Measurements from ENCODE around the gene FAM81A.
A peak's percentile ranks its signal among the peaks of the same experiment; 100 is the strongest.
"Not testable (repeated sequence)": the region's sequence is repeated elsewhere in the genome, so short reads cannot be mapped to it uniquely, and the experiment has no call there.

The FAM81A gene

GRCh38 chr15:59428898-59429297 lies 9.1 kb upstream of the FAM81A start:
- H3K9ac ChIP-seq (ENCODE audit: low read depth, low read length); H3K4me1 ChIP-seq (ENCODE audit: control insufficient read depth, insufficient read depth, low read length); H3K27me3 ChIP-seq (ENCODE audit: control insufficient read depth, insufficient read depth, low read length); H3K36me3 ChIP-seq (ENCODE audit: control insufficient read depth, insufficient read depth, low read length); H3K4me3 ChIP-seq (ENCODE audit: low read depth, low read length); H3K27ac ChIP-seq (ENCODE audit: low read depth, low read length); H3K9me3 ChIP-seq (ENCODE audit: control insufficient read depth, insufficient read depth, low read length): not testable (repeated sequence)

DNA sequence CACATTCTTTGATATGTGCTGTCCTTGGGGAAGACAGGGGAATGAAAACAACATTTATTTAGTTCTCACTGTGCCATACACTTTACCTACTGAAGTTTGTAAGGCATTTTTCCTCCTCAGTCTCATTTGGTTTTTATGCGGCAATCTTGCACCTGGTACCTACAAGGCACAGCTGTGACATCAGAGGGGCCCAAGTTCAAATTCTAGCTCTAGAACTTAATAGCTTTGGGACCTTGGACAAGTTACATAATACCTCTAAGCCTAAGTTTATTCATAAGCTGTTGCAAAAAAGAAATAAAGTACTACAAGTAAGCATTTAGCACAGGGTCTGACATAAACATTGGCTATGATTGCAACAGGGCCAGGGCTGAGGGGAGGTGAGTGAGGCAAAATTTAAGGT lies 5.6 kb upstream of the FAM81A start:
- Histone ChIP-seq H3K27ac (ENCODE audit: low read depth, low read length) (no peak overlapping the region), H3K27me3 (ENCODE audit: control insufficient read depth, insufficient read depth, low read length) (peaks cover 35% of the 10 kb centered on the region), H3K36me3 (ENCODE audit: control insufficient read depth, insufficient read depth, low read length) (no peaks in the 10 kb centered on the region), H3K9me3 (ENCODE audit: control insufficient read depth, insufficient read depth, low read length) (no peaks in the 10 kb centered on the region), H3K4me3 (ENCODE audit: low read depth, low read length) (no peak overlapping the region), H3K4me1 (ENCODE audit: control insufficient read depth, insufficient read depth, low read length) (no peaks in the 10 kb centered on the region), H3K9ac (ENCODE audit: low read depth, low read length) (no peak overlapping the region)

- Histone ChIP-seq H3K4me3 (ENCODE audit: low read depth, low read length) (no peak overlapping the region), H3K27me3 (ENCODE audit: control insufficient read depth, insufficient read depth, low read length) (peaks cover 54% of the 10 kb centered on the region), H3K9me3 (ENCODE audit: control insufficient read depth, insufficient read depth, low read length) (no peaks in the 10 kb centered on the region), H3K4me1 (ENCODE audit: control insufficient read depth, insufficient read depth, low read length) (no peaks in the 10 kb centered on the region), H3K9ac (ENCODE audit: low read depth, low read length) (no peak overlapping the region), H3K27ac (ENCODE audit: low read depth, low read length) (no peak overlapping the region), H3K36me3 (ENCODE audit: control insufficient read depth, insufficient read depth, low read length) (no peaks in the 10 kb centered on the region)
Measured at GRCh38 chr15:59434481-59434880, 3.5 kb upstream of the FAM81A start.

GRCh38 chr15:59436774-59437141 lies 1.2 kb upstream of the FAM81A start:
- Histone ChIP-seq H3K27ac (ENCODE audit: low read depth, low read length) (no peak overlapping the region), H3K4me1 (ENCODE audit: control insufficient read depth, insufficient read depth, low read length) (no peaks in the 10 kb centered on the region), H3K36me3 (ENCODE audit: control insufficient read depth, insufficient read depth, low read length) (no peaks in the 10 kb centered on the region), H3K4me3 (ENCODE audit: low read depth, low read length) (peak overlapping the region; percentile 67; the same call in 1 of the 2 replicates), H3K9me3 (ENCODE audit: control insufficient read depth, insufficient read depth, low read length) (no peaks in the 10 kb centered on the region), H3K9ac (ENCODE audit: low read depth, low read length) (no peak overlapping the region), H3K27me3 (ENCODE audit: control insufficient read depth, insufficient read depth, low read length) (peaks cover 66% of the 10 kb centered on the region)

DNA sequence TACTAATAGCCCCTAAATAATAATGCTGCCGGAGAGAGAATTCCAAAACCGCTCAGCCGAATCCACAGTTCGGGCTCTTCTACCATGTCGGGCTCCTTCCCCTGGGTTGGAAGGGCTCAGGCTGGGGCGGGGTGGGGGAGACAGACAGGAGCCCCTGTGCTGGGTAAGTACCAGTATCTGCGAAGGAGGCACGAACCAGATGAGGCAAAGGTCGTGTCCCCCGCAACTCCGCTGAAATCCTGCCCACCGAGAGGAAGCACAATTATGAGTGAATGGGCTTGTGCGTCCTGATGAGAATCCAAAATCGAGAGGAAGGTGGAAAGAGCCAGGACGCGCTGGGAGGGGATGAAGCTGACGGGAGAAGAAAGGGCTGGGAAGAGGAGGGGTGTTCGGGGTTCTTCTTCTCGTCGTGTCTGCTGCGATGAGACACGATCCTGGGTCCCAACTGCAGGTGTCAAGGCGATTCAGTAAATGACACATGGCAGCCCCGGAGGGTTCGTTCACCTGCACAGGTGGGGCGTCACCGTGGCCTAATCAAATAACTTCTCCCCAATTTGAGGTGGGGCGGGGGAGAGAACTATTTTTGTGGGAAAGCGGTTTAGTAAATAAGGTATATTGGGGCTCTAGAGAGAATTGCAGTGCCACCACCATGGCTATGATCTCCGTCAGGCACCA lies 707 bp upstream of the FAM81A start:
- Histone ChIP-seq H3K4me3 (ENCODE audit: low read depth, low read length) (peak overlapping the region; percentile 67), H3K36me3 (ENCODE audit: control insufficient read depth, insufficient read depth, low read length) (no peaks in the 10 kb centered on the region), H3K4me1 (ENCODE audit: control insufficient read depth, insufficient read depth, low read length) (no peaks in the 10 kb centered on the region), H3K9ac (ENCODE audit: low read depth, low read length) (no peak overlapping the region), H3K9me3 (ENCODE audit: control insufficient read depth, insufficient read depth, low read length) (no peaks in the 10 kb centered on the region), H3K27me3 (ENCODE audit: control insufficient read depth, insufficient read depth, low read length) (peaks cover 66% of the 10 kb centered on the region), H3K27ac (ENCODE audit: low read depth, low read length) (no peak overlapping the region)

DNA sequence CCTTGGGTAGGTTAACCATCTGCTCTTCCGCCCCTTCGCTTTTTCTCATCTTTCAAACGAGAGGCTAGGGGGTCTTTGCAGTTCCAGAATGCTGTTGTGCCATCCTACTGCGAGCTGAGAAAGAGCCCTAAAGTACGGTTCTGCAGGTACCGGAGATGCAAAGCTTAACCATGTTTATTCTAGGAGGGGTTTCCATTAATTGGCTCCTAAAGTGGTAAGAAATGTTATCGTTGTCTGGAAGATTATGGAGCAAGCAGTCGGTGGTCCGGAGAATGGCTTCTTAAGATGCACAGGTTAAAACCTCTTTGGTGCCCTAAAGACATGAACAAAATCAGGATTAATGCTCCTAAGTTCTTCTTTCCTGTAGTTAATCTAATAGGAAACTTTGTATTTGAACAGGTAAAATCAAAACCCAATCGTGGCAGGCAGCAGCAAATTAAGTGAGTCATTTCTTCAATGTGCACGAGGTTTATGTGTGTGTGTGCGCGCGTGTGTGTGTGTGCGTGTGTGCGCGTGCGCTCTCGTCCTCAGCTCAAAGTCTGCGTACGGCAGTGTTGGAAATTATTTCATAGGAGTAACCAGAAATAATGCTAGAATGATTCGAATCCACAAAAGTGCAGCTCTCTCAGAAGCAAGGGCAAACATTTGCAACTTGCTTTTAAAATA lies 772 bp downstream of the FAM81A start:
- no peak overlapping the region for H3K9ac ChIP-seq (ENCODE audit: low read depth, low read length)
- no peak overlapping the region for H3K27ac ChIP-seq (ENCODE audit: low read depth, low read length)
- no peaks in the 10 kb centered on the region for H3K4me1 ChIP-seq (ENCODE audit: control insufficient read depth, insufficient read depth, low read length)

GRCh38 chr15:59439576-59439975 lies 1.6 kb downstream of the FAM81A start:
- Histone ChIP-seq H3K27ac (ENCODE audit: low read depth, low read length) (no peak overlapping the region), H3K9ac (ENCODE audit: low read depth, low read length) (no peak overlapping the region), H3K36me3 (ENCODE audit: control insufficient read depth, insufficient read depth, low read length) (no peaks in the 10 kb centered on the region), H3K27me3 (ENCODE audit: control insufficient read depth, insufficient read depth, low read length) (peaks cover 57% of the 10 kb centered on the region), H3K9me3 (ENCODE audit: control insufficient read depth, insufficient read depth, low read length) (no peaks in the 10 kb centered on the region), H3K4me1 (ENCODE audit: control insufficient read depth, insufficient read depth, low read length) (peaks cover under 1% of the 10 kb centered on the region; the same call in 1 of the 2 replicates), H3K4me3 (ENCODE audit: low read depth, low read length) (no peak overlapping the region)

More for the DNA sequence above, 772 bp downstream of the FAM81A start:
- peaks cover 65% of the 10 kb centered on the region for H3K27me3 ChIP-seq (ENCODE audit: control insufficient read depth, insufficient read depth, low read length)
- H3K9me3 ChIP-seq (ENCODE audit: control insufficient read depth, insufficient read depth, low read length): no peaks in the 10 kb centered on the region
- H3K4me3 ChIP-seq (ENCODE audit: low read depth, low read length): peak overlapping the region; percentile 62
- H3K36me3 ChIP-seq (ENCODE audit: control insufficient read depth, insufficient read depth, low read length): no peaks in the 10 kb centered on the region

DNA sequence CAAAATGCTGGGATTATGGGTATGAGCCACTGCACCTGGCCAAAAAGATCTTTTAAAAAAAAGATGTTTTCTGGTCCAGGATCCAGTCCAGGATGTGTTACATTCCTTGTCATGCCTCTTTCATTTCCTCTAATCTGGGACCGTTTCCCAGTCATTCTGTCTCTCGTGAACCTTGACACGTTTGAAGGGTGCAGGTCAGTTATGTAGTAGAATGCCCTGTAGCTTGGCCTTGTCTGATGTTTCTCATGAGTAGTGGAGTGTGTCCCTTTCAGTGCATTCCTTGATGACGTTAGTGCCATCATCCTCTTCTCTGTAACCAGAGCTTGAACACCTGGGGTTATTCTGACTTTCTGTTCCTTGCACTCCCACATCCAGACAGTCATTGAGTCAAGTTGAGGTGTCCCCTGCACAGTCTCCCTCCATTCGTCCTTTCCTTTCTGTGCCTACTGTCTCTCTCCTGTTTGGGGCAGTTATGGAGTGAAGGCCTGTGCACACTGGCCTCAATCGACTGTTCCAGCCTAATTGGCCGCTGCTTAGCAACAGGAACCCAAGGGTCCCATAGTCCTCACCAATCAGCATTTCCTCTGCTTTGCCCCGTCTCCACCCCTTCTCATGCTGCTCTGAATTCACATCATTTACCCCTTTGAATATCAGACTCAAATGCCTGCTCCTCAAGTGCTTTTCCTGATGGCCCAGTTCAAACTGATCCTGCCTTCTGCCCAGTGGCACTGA lies 5.5 kb downstream of the FAM81A start:
- Histone ChIP-seq H3K36me3 (ENCODE audit: control insufficient read depth, insufficient read depth, low read length) (no peaks in the 10 kb centered on the region), H3K4me3 (ENCODE audit: low read depth, low read length) (no peak overlapping the region), H3K27me3 (ENCODE audit: control insufficient read depth, insufficient read depth, low read length) (peaks cover 22% of the 10 kb centered on the region), H3K9ac (ENCODE audit: low read depth, low read length) (no peak overlapping the region), H3K27ac (ENCODE audit: low read depth, low read length) (no peak overlapping the region), H3K4me1 (ENCODE audit: control insufficient read depth, insufficient read depth, low read length) (peaks cover 23% of the 10 kb centered on the region), H3K9me3 (ENCODE audit: control insufficient read depth, insufficient read depth, low read length) (no peaks in the 10 kb centered on the region)

DNA sequence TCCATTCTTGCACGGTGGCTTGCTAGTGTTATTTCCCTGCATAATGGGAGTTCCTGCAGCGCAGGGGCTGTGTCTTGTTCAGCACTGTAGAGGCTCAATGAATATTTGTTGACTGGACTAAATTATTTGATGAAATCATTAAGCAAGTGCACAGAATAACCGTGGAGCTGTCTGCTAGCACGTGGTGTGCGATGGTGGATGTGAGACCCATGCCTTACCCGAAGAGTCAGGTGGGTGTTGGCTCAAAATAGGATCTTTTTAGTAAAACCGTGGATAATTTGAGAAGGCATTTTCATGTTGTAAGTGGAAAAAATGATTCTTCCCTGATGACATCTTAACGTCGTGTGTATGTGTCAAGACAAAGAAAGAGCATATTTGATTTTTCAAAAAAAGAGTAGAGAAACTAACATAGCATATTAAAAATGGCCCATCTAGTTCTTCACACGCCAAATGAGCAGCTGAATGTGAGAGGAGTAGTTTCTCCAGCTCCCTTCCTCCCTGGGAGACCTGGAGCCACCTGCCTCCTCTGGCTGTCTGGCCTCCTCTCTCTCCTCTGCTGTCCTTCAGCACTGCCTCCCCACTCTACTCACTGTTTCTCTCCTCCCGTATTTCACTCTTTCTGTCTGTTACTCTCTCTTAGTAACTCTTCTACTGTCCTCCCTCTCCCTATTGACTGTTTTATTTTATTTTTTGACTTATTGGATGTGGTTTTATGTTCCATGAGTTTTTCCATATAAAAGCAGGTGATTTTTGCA lies 6.3 kb downstream of the FAM81A start:
- no peak overlapping the region for H3K27ac ChIP-seq (ENCODE audit: low read depth, low read length)
- no peak overlapping the region for H3K4me3 ChIP-seq (ENCODE audit: low read depth, low read length)
- H3K36me3 ChIP-seq (ENCODE audit: control insufficient read depth, insufficient read depth, low read length): no peaks in the 10 kb centered on the region
- H3K4me1 ChIP-seq (ENCODE audit: control insufficient read depth, insufficient read depth, low read length): peaks cover 23% of the 10 kb centered on the region
- peaks cover 15% of the 10 kb centered on the region for H3K27me3 ChIP-seq (ENCODE audit: control insufficient read depth, insufficient read depth, low read length)
- no peaks in the 10 kb centered on the region for H3K9me3 ChIP-seq (ENCODE audit: control insufficient read depth, insufficient read depth, low read length)
- no peak overlapping the region for H3K9ac ChIP-seq (ENCODE audit: low read depth, low read length)

- Histone ChIP-seq H3K27me3 (ENCODE audit: control insufficient read depth, insufficient read depth, low read length) (peaks cover 7% of the 10 kb centered on the region), H3K36me3 (ENCODE audit: control insufficient read depth, insufficient read depth, low read length) (no peaks in the 10 kb centered on the region), H3K9ac (ENCODE audit: low read depth, low read length) (no peak overlapping the region), H3K27ac (ENCODE audit: low read depth, low read length) (no peak overlapping the region), H3K4me3 (ENCODE audit: low read depth, low read length) (no peak overlapping the region), H3K4me1 (ENCODE audit: control insufficient read depth, insufficient read depth, low read length) (peaks cover 23% of the 10 kb centered on the region), H3K9me3 (ENCODE audit: control insufficient read depth, insufficient read depth, low read length) (no peaks in the 10 kb centered on the region)
Measured at GRCh38 chr15:59444980-59445545, 7.1 kb downstream of the FAM81A start.

All from HUES48 (cell line).